Ishikawa (cell line): ENCODE results near the gene STYX.

Experiments
- CREB1 ChIP-seq: IDR thresholded peaks from 2 replicates; pipeline ENCODE4 v1.6.1; 2012; ENCODE audit warnings: low read depth
- EP300 ChIP-seq: IDR thresholded peaks from 2 replicates; pipeline ENCODE4 v1.6.1; 2012; ENCODE audit warnings: borderline replicate concordance
- RAD21 ChIP-seq: IDR thresholded peaks from 2 replicates; pipeline ENCODE4 v1.6.1; 2012; ENCODE audit warnings: low read depth
- USF1 ChIP-seq: IDR thresholded peaks from 2 replicates; pipeline ENCODE4 v1.6.1; 2012
- YY1 ChIP-seq: IDR thresholded peaks from 2 replicates; pipeline ENCODE4 v1.6.1; 2012; ENCODE audit warnings: low read depth

GRCh38 chr14:52790011-52790755 is 60.2 kb downstream of the STYX start:
- TF ChIP-seq USF1: no peak
- no peak for TF ChIP-seq EP300
- TF ChIP-seq CREB1: no peak
- no peak for TF ChIP-seq YY1
- no peak for TF ChIP-seq RAD21
